GM12865 (cell line): Measurements from ENCODE around the gene VSIG1.

ENCODE experiments used
- DNase-seq: peaks from one replicate; pipeline ENCODE4 v3.0.0; 2010; ENCODE audit warnings: low read depth
- H3K4me3 ChIP-seq: 2 replicates; pipeline ENCODE4 v1.5.1; 2011; ENCODE audit warnings: mild to moderate bottlenecking, low read depth, low read length, control low read depth
- TF ChIP-seq, protein P1 (sequence below): IDR thresholded peaks from 2 replicates; pipeline ENCODE4 v1.5.1; 2011; ENCODE audit warnings: low read length, control low read depth, low read depth, inconsistent platforms; ENCODE audit not compliant: insufficient read depth; ENCODE audit errors: missing control alignments

The VSIG1 gene

DNA sequence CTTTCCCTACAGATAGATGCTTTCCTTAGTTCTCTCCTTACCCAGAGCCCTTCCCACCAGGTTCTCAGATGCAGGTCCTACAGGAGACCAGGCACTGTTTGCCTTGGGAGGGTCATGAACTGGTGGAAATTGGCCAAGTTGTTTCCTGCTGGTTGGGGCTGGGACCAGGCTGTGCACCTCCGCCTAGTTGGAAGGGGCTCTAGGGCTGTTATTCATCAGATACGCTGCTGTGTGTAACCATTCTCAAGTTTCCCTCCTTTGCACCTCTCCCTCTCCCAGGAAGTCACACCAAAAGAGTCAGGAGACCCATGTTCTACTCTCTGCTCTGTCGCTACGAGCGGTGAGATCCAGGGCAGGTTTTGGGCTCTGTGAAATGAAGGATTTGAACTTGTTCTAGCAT is 11.9 kb upstream of the VSIG1 start:
- no peak for DNase-seq
- TF ChIP-seq, protein P1, sequence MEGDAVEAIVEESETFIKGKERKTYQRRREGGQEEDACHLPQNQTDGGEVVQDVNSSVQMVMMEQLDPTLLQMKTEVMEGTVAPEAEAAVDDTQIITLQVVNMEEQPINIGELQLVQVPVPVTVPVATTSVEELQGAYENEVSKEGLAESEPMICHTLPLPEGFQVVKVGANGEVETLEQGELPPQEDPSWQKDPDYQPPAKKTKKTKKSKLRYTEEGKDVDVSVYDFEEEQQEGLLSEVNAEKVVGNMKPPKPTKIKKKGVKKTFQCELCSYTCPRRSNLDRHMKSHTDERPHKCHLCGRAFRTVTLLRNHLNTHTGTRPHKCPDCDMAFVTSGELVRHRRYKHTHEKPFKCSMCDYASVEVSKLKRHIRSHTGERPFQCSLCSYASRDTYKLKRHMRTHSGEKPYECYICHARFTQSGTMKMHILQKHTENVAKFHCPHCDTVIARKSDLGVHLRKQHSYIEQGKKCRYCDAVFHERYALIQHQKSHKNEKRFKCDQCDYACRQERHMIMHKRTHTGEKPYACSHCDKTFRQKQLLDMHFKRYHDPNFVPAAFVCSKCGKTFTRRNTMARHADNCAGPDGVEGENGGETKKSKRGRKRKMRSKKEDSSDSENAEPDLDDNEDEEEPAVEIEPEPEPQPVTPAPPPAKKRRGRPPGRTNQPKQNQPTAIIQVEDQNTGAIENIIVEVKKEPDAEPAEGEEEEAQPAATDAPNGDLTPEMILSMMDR: no peak
- no peak overlapping the region for H3K4me3 ChIP-seq

DNA sequence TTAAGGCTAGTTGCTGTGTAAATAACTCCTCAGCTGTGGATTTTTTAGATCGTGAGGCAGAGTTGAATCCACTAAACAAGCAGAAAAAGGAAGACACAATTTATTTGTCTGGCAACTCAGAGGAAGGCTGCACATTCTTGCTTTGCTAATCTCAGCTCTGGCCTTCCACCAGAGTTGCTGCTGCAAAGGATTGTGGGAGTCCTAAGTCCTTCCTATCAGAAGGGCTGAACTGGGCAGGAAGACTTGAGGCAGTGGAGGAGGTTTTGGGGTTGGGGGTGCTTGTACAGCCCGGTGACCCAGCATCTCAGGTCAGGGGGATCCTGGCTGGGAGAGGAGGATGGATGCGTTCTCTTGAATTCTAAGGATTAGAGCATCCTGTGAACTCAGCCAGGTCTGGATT is 11.0 kb upstream of the VSIG1 start:
- H3K4me3 ChIP-seq: no peak overlapping the region
- TF ChIP-seq, protein P1: no peak
- DNase-seq: no peak

DNA sequence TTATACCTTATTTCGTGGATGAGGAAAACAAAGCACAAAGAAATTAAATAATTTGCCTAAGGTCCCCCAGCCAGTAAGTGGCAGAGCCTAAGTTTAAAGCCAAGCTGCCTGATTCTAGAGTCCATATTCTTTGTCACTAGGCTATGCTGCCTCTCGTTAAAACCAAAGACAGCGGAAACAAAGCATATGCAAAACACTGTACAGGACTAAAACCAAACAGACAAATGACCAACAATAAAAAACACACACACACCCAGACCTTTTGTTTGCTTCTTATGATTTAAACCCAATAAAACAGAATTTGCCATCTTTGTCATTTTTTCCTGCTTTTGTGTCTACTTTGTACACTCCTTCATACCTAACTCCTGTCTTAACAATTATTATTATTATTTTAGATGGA is 10.1 kb upstream of the VSIG1 start:
- TF ChIP-seq, protein P1: no peak

DNA sequence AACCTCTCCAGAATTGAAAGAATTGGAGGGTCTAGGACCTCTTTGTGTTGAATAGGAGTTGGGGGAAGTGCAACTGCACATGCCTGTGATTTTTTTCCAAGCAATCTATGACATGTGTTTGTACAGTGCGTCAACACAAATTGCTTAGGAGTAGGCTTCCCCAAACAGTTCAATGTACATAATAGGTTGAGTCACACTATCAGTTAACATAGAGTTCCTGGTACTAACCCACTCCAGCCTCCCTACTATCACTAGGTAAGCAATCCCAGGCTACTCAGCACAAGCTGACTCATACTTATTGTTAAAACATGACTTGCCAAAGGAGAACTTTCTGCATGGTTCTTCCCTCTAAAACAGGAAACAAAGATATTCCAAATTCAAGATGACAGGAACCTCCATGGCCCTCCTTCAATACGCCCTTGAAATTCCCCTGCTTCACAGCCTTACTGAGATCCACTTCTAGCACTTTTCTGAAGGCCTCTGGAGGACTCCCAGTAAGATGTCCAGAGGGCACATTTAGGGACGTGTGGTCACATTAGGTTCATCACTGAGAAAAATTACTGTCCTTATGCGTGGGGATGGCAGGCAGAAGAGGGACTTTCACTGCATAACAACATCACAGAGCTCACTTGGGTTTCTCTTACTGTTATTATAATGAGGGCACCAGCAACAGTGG is 8.4 kb upstream of the VSIG1 start:
- H3K4me3 ChIP-seq: no peak overlapping the region
- TF ChIP-seq, protein P1: no peak
- DNase-seq: no peak

More for the DNA sequence above, 10.1 kb upstream of the VSIG1 start:
- no peak for DNase-seq
- H3K4me3 ChIP-seq: no peak overlapping the region

DNA sequence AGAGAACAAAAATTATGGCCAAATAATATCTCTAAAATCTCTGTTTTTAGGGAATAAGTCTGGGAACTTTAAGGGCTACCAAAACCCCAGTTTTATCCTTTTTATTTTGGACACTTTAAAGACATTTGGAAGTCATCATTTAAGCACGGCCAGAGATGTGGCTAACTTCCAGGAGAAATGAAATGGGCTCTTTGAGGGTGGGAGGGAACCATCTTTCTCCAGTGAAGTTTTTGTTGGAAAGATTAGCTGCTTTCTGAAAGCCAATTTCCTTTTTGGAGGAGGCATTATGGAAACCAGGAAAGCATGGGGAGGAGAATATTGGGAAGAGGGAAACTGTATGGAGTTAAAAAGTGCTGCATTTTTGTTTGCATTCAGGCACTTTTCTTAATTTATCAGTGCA is 4.8 kb downstream of the VSIG1 start:
- H3K4me3 ChIP-seq: no peak overlapping the region
- TF ChIP-seq, protein P1: no peak
- no peak for DNase-seq

DNA sequence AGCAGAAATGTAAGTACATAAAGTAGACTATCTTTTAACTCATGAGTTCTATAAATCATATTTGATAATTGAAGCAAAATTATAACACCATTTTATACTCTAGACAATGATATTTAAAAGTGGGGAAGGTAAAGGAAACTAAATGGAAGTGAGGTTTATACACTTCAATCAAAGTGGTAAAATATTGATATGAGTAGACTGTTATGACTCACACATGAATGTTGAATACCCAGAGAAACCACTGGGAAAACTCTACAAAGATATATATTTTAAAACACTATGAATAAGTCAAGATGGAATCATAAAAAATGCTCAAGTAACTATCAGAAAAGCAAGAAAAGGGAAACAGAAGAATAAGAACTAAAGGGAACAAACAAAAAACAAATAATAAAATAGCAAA is 8.4 kb downstream of the VSIG1 start:
- no peak for DNase-seq
- no peak overlapping the region for H3K4me3 ChIP-seq
- TF ChIP-seq, protein P1: no peak

DNA sequence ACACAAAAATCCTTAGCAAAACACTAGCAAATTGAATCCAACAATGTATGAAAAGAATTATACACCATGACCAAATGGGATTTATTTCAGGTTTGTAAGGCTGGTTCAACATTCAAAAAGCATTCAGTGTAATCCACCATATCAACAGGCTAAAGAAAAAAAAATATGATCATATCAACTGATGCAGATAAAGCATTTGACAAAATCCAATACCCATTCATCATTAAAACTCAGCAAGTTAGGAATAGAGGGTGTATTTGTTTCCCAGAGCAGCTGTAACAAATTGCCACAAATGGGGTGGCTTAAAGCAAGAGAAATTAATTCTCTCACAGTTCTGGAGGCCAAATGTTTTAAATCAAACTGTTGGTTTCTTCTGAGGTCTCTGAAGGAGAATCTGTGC is 10.7 kb downstream of the VSIG1 start:
- no peak overlapping the region for H3K4me3 ChIP-seq
- DNase-seq: no peak
- TF ChIP-seq, protein P1: no peak
